Body of pancreas (tissue), 4 donors: ENCODE data around the gene HACD3. TPM values are rescaled to one million over a fixed set of nuclear protein-coding genes. Genes with fewer than 3 reads are reported as not detected.

Source experiments
- ATAC-seq: fragments of 150-250 bp; one replicate; pipeline ENCODE4 v1.9.1; 2016
- DNase-seq, 4 donors: peaks; one replicate each; pipeline ENCODE4 v3.0.0-alpha.2; 2019
- H3K27ac ChIP-seq, 4 donors: fragments of 200-600 bp; sonication (generic); 1 replicate in 3 of 4; 2 replicates in 1 of 4; pipeline versions ENCODE4 v1.5.1 to v1.6.1; 2016 to 2019; ENCODE audit warnings: mild to moderate bottlenecking in 1 of 4, mixed read lengths in 1 of 4, moderate library complexity in 1 of 4
- H3K27me3 ChIP-seq, 2 donors: fragments of 200-600 bp; sonication (generic); one replicate each; pipeline ENCODE4 v1.6.0; 2016; ENCODE audit warnings: mild to moderate bottlenecking in 1 of 2
- H3K36me3 ChIP-seq, 2 donors: fragments of 200-600 bp; sonication (generic); replicated peaks in 1 of 2; 2 replicates each; pipeline ENCODE4 v1.5.1; 2016; ENCODE audit warnings: low read depth in 2 of 2; ENCODE audit not compliant: insufficient read depth in 1 of 2
- H3K4me1 ChIP-seq: fragments of 200-600 bp; sonication (generic); one replicate; pipeline ENCODE4 v1.6.0; 2016
- H3K4me3 ChIP-seq, 2 donors: fragments of 200-600 bp; sonication (generic); 1 replicate in 1 of 2; 2 replicates in 1 of 2; pipeline ENCODE4 v1.5.1; 2016 to 2019
- H3K9me3 ChIP-seq, 3 donors: fragments of 200-600 bp; sonication (generic); 1 replicate in 2 of 3; 2 replicates in 1 of 3; pipeline ENCODE4 v1.5.1; 2016
- CTCF ChIP-seq, 7 experiments: fragments of 450-650 bp in 4 of 7; fragments of 200-600 bp in 3 of 7; sonication (generic) in 3 of 7; IDR thresholded peaks; one replicate each; pipeline ENCODE4 v1.5.1; 2016 to 2019; ENCODE audit warnings: antibody characterized with exemption in 7 of 7
- POLR2A ChIP-seq, 3 donors: fragments of 450-650 bp; IDR thresholded peaks; one replicate each; pipeline ENCODE4 v1.6.1; 2016; ENCODE audit warnings: antibody characterized with exemption in 3 of 3, mild to moderate bottlenecking in 2 of 3
- WGBS, 2 donors: methylation state at CpG; one replicate each; pipeline ENCODE4 v1.1.5; 2017; 5-methylcytosine and 5-hydroxymethylcytosine counted together
- intact Hi-C: fragments of 100-400 bp; cut with DNase I; formaldehyde crosslinking; loops from one replicate; pipeline ENCODE4 v1.15.1; 2023
- total RNA-seq, 2 donors: library from RNA; depleted of rRNA; stranded (reverse); fragments of >200 nt; gene quantifications; one replicate each; pipeline ENCODE4 v1.1.0, GENCODE V29; 2016

The HACD3 gene
- 10 to 100 TPM; 10.9 to 35.8 TPM for total RNA-seq

- no peaks in the 10 kb centered on the region for H3K9me3 ChIP-seq
- WGBS, 2 donors = 0% methylated on average over 25 to 67 of the region's 88 CpGs
- DNase-seq (peak; percentile 83 to 89 (median 88)), ATAC-seq (peak; percentile 97)
- H3K36me3 ChIP-seq = no peaks in the 10 kb centered on the region
- peaks cover 40% of the 10 kb centered on the region for H3K4me1 ChIP-seq
- TF ChIP-seq CTCF (IDR thresholded peaks at IDR 0.05) (peak in 1 of 7 experiments; percentile 16), POLR2A (IDR thresholded peaks at IDR 0.05) (peak; percentile 21 to 59 (median 59))
- intact Hi-C loops = no loop called here
- H3K4me3 ChIP-seq = peak within 1 kb of the TSS; percentile 64 to 71
- H3K27me3 ChIP-seq = no peaks in the 10 kb centered on the region
- peak within 1 kb of the TSS; percentile 34 to 79 (median 68) for H3K27ac ChIP-seq
Observed at GRCh38 chr15:65530318-65531111, at the start of gene HACD3. HACD3 (plus strand) TSS chr15:65530463; CDS start chr15:65530632, 169 bp downstream.

GRCh38 chr15:65484876-65485275, 45.4 kb upstream of the HACD3 start:
- ATAC-seq = no peak

GRCh38 chr15:65494076-65494475, 36.2 kb upstream of the HACD3 start:
- DNase-seq = no peak
- 55 to 64% methylated on average over 4 of the region's 4 CpGs for WGBS, 2 donors
- intact Hi-C loops = no loop called here

More at GRCh38 chr15:65484876-65485275, 45.4 kb upstream of the HACD3 start:
- TF ChIP-seq POLR2A (IDR thresholded peaks at IDR 0.05) = no peak
- TF ChIP-seq CTCF (IDR thresholded peaks at IDR 0.05) = no peak
- no peak for DNase-seq
- WGBS, 2 donors = 94 to 95% methylated on average over 4 of the region's 4 CpGs
- Histone ChIP-seq H3K36me3 (peaks cover 0 to 25% of the 10 kb centered on the region in 2 donors), H3K27me3 (no peaks in the 10 kb centered on the region), H3K27ac (no peak overlapping the region), H3K9me3 (no peaks in the 10 kb centered on the region), H3K4me1 (no peaks in the 10 kb centered on the region), H3K4me3 (no peak overlapping the region)
- intact Hi-C loops = no loop called here

DNA sequence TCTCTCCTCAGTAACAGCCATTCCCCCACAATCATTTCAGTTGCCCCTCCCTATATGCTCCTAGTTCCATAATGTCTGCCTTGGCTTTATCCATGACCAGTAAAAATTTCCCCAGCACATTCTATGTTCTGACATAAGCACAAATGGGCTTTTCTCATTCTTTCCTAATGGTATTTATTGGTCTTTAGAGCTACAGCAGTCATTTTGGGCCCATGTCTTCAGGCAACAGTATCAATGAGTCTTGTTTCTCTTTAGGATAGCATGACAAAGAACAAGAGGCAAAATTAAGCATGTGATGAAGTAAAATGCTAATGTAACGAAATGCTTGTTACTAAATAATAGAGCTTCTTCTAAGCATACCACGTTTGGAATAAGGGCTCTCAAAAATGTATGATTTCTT, 20.9 kb upstream of the HACD3 start:
- WGBS, 2 donors = 73 to 85% methylated on average over 2 of the region's 2 CpGs

More at GRCh38 chr15:65494076-65494475, 36.2 kb upstream of the HACD3 start:
- no peak for TF ChIP-seq POLR2A (IDR thresholded peaks at IDR 0.05)
- no peak for TF ChIP-seq CTCF (IDR thresholded peaks at IDR 0.05)
- Histone ChIP-seq H3K9me3 (no peaks in the 10 kb centered on the region), H3K27ac (no peak overlapping the region), H3K4me1 (peaks cover 7% of the 10 kb centered on the region), H3K36me3 (peaks cover 0 to 12% of the 10 kb centered on the region in 2 donors), H3K4me3 (no peak overlapping the region), H3K27me3 (no peaks in the 10 kb centered on the region)
- no peak for ATAC-seq

More for the DNA sequence above, 20.9 kb upstream of the HACD3 start:
- Histone ChIP-seq H3K9me3 (no peaks in the 10 kb centered on the region), H3K4me3 (no peak overlapping the region), H3K27me3 (no peaks in the 10 kb centered on the region), H3K36me3 (peaks cover 5 to 7% of the 10 kb centered on the region in 2 donors), H3K4me1 (peaks cover 21% of the 10 kb centered on the region), H3K27ac (no peak overlapping the region)
- DNase-seq (no peak), ATAC-seq (no peak)
- no peak for TF ChIP-seq CTCF (IDR thresholded peaks at IDR 0.05)
- TF ChIP-seq POLR2A (IDR thresholded peaks at IDR 0.05) = no peak
- intact Hi-C loops = no loop called here
